Measurements from ENCODE around the gene FAM181B.
"Not testable (repeated sequence)": the region's sequence is repeated elsewhere in the genome, so short reads cannot be mapped to it uniquely, and the experiment has no call there.

FAM181B gene

DNA sequence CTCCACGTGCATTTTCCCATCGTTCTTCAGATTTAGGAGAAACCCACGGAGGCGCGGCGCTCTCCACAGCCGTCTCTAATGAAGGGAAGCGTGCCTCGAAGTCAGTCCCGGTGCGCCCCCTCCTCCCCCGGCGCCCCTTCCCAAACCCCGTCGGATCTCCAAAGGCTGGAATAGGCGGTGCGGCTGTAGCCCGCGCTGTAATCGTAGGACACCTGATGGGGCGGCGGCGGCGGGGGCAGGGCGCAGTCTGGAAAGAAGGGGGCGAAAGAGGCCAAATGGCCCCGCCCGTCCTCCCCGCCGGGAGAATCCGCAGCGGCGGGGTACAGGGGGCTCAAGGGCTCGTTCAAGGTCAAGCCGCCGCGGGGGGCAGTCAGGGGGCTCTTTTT, 1.3 kb downstream of the FAM181B start:
- no peak for DNase-seq

DNA sequence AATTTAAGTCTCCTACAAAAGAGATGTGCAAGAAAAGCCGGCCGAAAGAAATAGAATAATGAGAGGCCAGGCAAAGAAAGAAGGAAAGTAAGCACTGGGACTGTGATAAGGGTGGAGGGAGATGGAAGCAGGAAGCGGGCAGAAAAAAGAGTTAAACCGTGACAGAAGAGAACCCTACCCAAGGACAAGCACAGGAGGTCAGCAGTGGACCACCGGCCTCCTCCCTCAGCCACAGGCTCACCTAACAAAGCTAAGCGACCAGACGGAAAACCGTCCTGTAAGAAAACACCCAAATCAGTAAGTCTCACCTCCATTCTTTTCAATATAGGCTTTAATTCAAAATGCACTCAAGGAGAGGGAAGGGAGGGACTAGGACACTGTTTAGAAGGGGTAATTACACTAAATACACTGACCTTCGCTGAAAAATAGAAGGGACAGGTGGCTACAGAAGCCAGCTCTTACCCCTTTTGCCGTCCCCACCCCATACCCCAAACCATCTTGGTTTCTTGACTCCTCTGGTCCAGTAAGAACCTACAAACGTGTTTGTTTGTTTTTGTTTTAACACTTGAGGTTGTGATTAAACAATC, 1.9 kb downstream of the FAM181B start:
- no peak for DNase-seq

DNA sequence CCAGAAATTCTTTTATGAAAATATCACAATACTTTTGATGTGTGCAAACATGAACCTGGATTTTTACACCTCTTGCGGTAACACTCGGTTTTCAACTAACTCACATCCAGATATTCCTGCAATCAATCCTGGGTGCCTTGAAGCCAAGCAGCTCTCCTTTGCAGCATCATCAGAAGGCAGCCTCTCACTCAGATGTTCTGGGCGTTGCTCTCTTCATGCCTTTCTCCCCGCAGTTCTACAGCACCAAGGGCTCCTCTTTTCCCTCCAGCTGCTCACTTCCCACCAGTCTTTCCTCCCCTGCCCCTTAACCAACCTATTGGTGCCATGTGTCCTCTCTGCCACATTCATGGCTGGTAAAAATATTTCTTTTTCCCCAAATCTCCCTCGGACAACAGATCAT, 2.9 kb downstream of the FAM181B start:
- DNase-seq = no peak

DNA sequence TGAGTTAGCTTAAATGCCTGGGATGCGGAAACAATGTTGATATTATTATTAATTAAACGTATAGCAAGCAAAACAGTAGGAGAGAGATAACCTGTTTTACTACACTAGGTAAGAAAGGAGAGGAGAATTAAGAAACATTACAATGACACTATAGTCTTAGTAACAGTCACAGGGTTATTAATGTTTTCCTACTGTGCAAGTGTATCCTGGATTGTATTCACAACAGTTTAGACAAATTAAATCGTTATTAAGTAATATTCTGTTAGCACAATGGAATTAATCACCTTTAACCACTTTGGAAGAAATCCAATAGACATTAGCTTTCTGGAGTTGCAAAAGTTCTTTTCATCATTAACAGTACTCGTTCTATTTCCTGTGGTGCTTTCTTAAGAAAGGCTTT, 3.4 kb downstream of the FAM181B start:
- no peak for DNase-seq

DNA sequence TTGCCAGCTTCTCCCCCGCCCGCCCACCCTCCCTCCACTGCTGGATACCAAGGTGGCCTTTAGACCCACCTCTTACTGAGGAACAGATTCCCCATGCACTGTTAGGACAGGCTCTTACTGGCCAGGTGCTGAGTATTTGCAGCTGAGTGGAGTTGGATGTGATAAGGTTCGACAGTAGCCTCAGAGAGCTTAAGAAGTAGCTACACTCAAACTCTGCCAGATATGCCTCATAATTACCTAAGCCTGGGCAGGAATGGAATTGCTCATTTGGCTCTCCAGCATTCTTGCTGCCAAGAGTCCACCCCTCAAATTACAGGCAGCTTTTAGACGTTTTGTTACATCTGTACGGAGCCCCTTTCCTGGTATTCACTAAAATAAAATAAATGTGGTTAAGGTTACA, 9.6 kb downstream of the FAM181B start:
- DNase-seq = no peak

DNA sequence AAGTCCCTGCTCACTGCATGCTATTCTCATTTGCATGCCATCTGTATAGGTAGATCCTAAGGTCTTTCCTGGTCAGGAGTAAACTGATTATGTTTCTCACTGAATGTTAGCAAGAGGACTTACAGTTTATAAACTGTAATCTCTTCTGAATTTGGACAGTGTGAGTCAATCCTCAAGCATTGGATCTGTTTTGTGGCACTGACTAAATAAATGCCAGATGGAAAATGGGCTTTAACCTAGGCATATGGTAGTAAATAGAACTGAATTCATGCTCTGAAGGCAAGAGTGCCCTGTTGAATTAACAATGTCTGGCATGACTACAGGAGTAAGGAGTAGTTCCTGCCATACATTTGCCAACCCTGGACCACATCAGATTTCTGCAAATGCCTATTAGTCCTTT, 11.4 kb downstream of the FAM181B start:
- DNase-seq = no peak

DNA sequence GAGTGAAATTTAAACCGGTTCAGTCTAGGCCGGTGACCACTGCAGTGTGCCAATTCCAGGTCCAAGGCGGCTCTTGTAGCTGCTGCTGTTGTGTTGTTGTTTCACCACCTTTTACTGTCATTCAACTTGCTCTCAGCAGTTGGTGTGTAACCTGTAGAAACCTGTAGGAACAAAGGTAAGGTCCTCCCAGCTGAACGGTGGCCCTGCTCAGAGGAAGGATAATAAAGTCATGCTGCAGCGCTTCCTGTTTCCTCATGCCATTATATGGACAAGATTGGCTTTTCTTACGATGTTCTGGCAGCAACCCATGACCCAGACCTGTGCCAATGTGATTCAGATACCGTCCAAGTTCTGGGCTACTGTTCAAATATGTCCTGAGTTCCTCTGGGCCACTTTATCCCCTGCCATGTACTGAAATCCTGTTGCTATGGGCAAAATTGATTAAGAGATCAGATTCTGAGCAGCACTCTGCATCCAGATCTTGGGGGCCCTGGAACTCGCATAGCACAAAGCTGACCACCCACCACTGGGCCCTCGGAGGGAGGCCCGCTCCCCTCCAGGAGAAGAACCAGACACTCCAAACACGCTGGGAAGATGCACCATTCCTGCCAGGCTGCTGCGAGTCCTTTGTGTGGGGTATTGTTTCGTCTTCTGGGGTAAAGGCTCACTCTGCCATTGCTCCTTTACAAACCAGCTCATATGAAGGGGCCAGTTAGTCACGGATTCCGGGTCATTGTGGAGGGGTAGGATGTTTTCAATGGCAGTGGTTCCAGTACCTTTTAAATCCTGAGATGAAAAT, 13.2 kb downstream of the FAM181B start:
- DNase-seq = no peak

DNA sequence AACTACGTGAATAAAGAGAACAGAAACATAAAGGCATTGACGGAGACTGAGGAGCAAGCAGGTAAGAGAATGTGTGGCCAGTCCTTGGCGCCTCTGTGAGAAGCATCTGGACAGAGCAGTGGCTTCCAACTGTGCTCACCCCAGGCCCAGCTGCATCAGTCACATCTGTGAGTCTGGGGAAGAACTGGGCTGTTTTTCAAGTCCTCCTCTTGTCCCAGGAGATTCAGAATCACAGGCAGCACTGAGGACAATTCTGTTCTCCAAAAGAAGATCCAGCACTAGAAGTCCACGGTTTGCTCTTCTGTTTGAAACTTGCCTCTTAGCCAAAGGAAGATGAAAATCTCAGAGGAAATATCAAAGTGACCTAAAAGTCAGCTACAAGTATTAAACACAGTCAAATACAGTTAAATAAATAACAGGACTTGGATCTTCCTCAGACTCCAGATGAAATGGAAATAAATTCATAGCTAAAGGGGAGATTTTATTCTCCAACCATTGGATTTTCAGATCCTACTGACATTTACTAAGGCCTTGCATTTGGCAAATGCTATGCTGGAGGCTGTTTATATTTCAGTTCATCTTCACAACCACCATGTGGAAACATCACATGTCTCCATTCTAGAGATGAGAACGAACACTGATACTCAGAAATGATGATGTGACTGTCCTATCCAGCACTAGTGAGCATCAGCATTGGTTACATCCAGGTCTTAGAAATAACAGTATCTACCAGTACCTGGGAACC, 14.1 kb downstream of the FAM181B start:
- no peak for DNase-seq

DNA sequence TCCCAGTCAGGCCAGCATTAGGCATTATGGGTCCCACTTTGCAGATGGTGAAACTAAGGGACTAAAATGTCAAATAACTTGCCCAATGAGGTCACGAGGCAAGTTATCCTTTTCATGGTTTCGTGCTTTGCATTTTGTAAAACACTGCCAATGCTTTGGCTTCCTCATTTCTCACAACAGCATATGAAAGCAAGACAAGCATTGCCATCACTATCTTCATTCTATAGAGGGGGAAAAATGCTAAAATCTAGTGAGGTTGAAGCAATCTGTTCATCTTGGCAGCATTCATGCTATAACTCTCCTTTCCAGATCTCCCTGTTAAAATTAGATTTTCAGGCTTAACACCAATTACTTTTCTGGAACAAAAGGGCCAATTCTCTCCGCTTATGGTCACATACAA, 14.8 kb downstream of the FAM181B start:
- DNase-seq = no peak

DNA sequence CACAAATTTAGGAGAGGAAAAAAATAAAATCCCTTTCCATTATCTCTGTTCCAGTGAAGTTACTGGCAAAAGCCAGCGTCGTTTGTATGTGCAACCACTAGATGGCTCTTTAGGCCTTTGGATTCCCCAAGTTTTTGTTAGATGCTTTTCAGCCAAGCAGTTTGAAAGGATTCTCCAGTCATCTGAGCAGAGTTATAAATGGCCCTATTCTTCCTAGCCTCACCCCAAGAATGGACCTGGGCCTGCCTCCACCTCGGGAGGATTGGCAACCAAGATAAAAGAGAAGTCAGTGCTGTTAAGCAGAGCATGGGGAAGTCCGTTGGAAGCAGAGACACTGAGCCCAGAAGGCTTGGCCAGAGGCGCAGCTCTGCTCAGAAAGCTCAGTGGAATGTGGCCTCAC, 15.4 kb downstream of the FAM181B start:
- peak; percentile 2 for DNase-seq

DNA sequence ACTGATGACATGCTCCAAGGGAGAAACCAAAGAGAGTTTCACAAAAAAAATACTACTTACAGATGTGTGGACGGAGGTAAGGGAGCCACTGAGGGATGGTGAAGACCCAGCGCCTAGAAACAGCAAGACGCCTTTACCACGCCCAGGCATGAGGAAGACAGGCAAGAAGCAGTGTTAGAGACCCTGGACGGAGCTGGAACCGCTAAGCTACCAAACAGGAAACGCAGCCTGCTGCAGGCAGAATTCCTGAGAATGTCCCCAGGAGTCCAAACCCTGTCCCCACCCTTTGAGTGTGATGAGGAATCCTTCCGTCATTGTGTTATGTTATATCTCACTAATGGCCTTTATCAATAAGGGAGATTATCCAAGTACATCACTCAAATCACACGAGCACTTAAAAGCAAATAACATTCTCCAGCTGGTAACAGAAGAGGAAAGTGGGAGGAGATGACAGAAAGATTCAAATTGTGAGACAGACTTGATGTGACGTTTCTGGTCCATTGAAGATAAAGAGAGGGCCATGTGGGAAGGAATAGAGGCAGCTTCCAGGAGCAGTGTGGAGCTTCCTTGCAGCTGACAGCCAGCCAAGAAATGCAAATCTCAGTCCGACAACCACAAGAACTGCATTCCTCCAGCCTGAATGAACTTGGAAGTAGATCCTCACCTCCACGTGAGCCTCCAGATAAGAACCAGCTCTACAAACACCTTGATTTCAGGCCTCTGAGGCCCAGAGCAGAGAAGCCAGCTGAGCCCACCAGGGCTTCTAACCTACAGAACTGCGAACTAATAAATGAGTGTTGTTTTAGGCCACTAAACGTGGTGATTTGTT, 19.1 kb downstream of the FAM181B start:
- no peak for DNase-seq

DNA sequence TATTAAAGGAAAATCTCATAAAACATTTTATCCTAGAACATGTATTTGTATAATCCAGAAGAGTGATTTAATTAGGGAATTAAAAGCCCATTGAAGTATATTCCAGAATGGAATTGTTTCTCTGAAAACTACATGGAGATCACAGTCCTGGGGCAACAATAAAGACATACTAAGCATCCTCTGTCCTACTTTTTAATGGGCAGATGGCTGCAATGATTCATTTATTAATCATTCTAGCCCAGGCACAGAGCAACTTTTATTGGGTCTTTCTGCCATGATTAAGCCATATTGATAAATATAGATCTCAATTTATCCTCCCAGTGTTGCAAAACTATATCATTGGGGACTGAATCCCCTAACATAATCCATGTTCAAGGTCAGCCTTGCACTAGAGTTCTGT, 22.0 kb downstream of the FAM181B start:
- no peak for DNase-seq

DNA sequence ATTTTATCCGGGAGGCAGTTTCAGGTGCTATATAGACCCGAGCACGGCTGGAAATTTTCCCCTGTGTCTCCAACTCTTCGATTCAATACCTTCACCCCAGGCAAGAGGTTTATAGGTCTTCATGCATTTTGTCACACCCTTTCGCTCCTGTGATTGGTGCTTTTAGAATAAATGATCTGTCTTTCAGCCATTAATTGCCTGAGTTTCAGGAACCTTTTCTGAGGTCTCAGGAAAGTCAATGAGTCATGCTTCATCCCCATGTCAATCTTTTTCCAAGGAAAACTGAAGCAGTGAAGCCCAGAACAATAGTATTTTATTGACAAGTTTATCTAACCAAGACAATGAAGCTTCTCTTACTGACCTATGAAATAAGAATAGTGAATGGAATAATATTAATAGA, 29.9 kb downstream of the FAM181B start:
- DNase-seq = no peak

DNA sequence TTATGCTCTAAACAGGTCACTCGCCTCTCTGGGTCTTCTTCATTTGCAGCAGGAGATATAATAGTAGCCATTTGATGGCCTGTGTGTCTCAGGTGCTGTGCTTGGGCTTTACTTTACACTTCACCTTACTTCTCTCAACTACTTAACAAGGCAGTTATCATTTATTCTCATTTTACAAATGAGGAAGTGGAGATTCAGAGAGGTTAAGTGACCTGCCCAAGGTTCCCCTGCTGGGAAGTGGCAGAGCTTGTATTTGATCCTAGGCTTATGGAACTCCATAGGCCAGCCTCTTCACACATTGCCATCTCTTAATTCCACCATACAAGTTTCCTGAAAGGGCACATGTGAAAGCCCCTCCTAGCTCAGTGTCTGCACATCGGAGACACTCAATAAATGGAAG, 30.4 kb downstream of the FAM181B start:
- no peak for DNase-seq

DNA sequence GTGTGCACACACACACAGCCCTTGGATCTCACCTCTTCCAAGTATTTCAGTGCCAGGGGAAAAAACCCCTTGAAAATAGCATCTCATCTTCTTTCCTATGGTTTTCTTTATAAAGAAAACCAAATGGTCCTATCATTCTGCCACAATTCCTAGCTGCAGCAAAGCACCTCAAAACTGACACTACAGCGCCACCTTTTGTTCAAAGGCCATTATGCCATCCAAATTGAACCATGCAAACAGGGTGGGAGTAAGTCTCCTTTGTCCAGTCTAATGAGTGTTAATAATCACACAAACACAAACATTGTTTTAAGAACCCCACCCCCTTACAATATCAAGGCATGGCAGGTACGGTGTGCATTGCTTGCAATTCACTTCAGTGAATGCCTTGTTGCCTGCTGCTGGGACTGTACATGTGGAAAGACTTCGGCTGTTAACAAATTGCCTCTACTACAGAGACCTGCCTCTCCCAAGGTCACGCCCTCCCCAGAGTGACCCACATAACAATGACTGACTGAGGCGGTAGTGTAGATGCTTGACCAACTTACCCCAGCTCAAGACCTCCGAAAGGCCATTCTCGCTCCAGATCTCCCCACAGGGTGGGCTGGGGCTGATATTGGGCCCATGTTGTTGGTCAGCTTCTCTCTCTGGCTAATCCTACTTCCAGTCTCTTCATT, 31.7 kb downstream of the FAM181B start:
- DNase-seq = no peak

DNA sequence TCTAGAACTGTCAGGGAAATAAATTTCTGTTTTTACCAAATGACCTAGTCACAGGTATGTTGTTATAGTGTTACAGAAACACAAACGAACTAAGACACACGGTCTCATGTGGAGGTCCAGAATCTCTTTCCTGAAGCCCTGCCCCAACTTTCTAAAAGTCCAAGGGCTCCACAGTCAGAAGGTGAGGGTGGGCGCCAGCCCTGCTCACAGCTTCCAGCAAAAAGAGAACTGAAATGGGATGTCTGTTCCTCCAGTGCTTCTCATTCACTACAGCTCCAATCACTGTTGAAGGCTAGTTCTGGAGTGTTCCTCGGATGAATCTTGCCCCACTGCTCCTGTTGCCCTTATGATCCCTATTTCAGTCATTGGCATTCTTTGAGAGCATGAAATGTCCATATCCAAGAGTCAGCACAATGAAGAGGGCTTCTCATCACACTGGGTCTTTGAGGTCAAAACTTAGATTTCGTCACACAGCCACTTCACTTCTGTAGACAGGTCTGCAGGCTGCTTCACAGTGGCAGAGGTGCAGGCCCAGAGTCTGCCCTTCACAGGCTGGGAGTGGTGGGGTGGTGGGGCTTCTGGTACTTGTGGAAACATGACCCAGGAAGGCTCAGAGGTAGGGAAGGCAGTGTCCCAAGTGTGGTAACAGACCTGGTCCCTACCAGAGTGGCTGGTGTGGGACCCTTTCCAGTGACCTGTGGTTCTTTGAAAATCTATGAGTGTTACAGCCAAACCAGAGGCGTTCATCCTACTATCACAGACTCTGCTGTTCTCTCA, 34.9 kb downstream of the FAM181B start:
- DNase-seq = no peak

DNA sequence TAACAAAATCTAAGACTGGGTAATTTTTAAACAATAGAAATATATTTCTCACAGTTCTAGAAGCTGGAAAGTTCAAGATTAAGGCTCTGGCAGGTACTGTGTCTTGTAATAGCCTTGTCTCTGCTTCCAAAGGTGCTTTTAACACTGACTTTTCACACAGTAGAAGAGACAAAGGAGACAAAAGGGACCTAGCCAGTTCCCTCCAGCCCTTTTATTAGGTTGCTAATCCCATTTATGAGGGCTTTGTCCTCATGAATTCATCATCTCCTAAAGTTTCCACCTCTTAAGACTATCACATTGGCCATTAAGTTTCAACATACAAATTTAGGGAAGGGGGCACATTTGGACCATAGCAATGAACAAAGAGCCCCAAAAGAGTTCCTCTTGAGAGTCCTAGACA, 40.7 kb downstream of the FAM181B start:
- no peak for DNase-seq

DNA sequence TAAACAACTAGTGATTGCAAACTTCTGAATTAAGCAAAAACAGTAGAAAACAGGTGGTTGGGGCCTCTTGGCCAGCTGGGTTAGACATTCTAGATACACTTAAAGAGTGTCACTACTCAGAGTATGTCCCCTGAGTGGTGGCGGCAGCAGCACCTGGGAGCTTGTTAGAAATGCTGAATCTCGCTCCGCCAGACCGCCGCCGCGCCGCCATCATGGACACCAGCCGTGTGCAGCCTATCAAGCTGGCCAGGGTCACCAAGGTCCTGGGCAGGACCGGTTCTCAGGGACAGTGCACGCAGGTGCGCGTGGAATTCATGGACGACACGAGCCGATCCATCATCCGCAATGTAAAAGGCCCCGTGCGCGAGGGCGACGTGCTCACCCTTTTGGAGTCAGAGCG, 44.3 kb downstream of the FAM181B start:
- not testable (repeated sequence) for DNase-seq

DNA sequence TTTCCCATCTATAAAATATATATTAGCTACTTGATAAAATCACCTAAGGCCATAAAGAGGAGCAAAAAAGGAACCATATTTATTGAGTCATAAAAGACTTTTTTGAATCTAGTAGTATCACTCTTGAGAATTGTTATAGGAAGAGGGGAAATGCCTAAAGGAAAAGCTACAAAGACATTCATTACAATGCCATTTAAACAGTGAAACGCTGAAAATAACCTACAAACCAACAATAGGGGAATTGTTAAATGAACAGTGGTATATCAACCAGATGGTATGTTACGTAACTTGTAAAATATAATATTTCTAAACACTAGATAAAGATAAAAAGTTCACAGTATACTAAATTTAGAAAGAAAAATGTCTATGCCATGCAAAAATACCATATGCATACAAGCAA, 47.5 kb downstream of the FAM181B start:
- no peak for DNase-seq

DNA sequence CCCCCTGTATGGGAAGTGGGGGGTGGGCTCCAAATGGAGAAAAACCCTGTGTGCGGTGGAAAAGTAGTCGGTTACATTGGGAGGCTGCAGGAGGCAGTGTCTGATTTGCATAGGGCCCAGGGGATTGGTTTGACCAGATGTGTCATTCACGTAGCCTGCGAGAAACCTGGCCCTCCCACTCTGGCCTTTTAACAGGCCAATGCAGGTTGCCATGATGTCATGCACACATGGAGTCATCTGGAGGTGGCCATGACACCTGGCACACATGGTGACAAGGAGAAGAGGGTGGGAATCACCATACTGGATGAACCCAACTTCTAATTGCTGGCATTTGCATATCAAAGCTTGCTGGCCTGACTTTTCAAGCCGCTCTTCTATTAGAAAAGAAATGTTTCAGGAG, 50.6 kb downstream of the FAM181B start:
- DNase-seq = no peak

DNA sequence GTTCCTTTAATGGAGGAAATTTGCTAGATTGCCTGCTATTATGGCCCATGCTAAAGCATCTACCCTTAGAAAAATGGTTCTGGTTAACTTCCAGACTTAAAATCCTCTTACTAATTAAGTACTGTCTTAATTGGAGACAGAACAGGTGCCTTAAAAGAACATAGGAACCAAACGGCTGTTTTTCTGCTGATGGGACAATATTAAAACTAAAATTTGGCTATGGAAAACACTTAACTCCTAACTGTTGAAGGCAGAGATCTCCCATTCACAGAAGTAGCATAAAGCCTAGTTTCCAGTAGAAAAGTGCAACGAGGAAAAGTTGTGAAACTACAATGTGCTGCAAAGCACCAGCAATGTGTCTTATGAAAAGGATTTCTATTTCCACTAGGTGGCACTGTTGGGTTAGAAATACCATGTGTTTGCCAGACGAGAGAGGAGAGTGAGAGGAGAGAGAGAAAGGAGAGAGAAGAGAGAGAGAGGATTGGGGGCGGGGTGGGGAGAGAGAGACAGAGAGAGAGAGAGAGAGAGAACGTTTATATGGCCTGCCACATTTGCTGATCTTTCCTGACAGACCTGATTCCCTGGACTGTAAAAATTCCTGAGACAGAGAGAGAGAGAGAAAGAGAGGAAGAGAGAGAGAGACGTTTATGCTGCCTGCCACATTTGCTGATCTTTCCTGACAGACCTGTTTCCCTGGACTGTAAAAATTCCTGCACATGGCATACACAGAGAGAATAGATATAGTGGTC, 51.5 kb downstream of the FAM181B start:
- peak; percentile 22 for DNase-seq

Measured in central memory CD4-positive, alpha-beta T cell (primary cell).